ENCODE data around the gene FOLR2. TPM values are rescaled to one million over a fixed set of nuclear protein-coding genes. Genes with fewer than 3 reads are reported as not detected.
A peak's percentile ranks its signal among the peaks of the same experiment; 100 is the strongest.

FOLR2 gene
- total RNA-seq, 5 donors from 2014 or later (not counting 1 experiment from before 2014, with no cell fraction given), result not detected

DNA sequence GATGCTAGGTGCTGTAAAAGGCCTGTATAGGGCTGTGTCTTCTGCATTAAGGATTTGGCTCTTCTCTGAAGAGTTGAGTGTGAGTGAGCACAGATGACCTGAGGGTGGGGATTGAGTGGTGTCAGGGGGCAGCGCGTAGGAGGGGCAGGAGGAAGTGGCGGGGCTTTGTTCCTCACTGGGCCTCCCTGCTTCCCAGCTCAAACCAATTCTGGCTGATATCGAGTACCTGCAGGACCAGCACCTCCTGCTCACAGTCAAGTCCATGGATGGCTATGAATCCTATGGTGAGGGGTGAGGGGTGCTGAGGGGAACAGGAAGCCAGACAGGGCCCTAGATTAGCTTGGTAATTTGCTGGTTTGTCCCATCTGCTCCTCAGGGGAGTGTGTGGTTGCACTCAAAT is 18.3 kb downstream of the FOLR2 start:
- Mint-ChIP-seq H3K9me3 (no peaks in the 10 kb centered on the region), H3K4me1 (peaks cover 0 to 9% (median 8%) of the 10 kb centered on the region in 3 donors), H3K27me3 (peaks cover 4 to 7% of the 10 kb centered on the region in 2 donors), H3K4me3 (no peak overlapping the region), H3K36me3 (peaks cover 25% of the 10 kb centered on the region), H3K27ac (peak overlapping the region in 1 of 2 donors; percentile 4)
- POLR2A ChIA-PET, result interaction anchor here in 1 of 2 donors (0.6 kb wide), 1 partner anchor 171 kb away, joined by 6 read pairs; no protein-coding TSS in a partner anchor
- peaks cover 0 to 5% of the 10 kb centered on the region in 2 experiments for H3K4me1 ChIP-seq (ENCODE audit: control insufficient read depth in 1 of 2, extremely low read depth in 1 of 2, insufficient read depth in 2 of 2, low read length in 2 of 2)
- 100% methylated on average over 2 of the region's 4 CpGs for WGBS (ENCODE audit: insufficient coverage)
- no peak overlapping the region for H3K4me3 ChIP-seq (ENCODE audit: control insufficient read depth in 1 of 2, extremely low read depth in 1 of 2, low read length in 1 of 2)
- peaks cover 8 to 66% of the 10 kb centered on the region in 2 donors for H3K36me3 ChIP-seq (ENCODE audit: control insufficient read depth in 2 of 2, extremely low read depth in 1 of 2, insufficient read depth in 1 of 2, low read length in 1 of 2)
- H3K9me3 ChIP-seq, result no peaks in the 10 kb centered on the region
- CTCF ChIA-PET, result interaction anchor here (0.6 to 0.8 kb wide), 2 partner anchors 12 to 36 kb away, joined by 3 to 10 read pairs; no protein-coding TSS in a partner anchor
- peaks cover 0 to 12% of the 10 kb centered on the region in 2 experiments for H3K27me3 ChIP-seq (replicated peaks in 1 of 2; ENCODE audit: control insufficient read depth in 2 of 2, extremely low read depth in 1 of 2, insufficient read depth in 2 of 2, low read length in 1 of 2)
- H3K27ac ChIP-seq (ENCODE audit: low read length), result no peak overlapping the region
- no peak for DNase-seq
- ATAC-seq (replicated peaks in 1 of 4), result no peak

DNA sequence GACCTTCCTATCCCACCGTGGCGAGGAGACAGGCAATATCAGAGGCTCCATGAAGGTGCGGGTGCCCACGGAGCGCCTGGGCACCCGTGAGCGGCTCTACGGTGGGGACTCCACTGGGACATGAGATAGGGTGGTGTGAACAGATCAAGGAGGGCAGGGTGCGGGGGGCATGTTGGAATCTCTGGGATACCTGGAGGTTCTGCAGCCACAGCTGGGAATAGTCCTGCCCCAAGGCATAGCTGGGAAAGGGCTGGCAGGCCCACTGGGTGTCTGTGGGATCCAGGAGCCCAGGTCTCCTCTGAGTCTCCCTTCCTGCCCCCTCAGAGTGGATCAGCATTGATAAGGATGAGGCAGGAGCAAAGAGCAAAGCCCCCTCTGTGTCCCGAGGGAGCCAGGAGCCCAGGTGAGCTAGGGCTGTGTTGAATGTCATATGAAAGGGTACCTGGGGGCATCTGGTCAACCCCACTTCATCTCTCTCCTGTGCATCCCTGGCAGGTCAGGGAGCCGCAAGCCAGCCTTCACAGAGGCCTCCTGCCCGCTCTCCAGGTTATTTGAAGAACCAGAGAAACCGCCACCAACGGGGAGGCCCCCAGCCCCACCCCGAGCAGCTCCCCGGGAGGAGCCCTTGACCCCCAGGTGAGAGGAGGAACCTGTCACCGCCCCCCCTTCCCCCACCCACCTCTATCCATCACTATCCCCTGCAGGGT is 18.9 kb downstream of the FOLR2 start:
- no peak for ATAC-seq (replicated peaks in 1 of 4)
- peaks cover 2 to 61% of the 10 kb centered on the region in 2 donors for H3K36me3 ChIP-seq (ENCODE audit: control insufficient read depth in 2 of 2, extremely low read depth in 1 of 2, insufficient read depth in 1 of 2, low read length in 1 of 2)

DNA sequence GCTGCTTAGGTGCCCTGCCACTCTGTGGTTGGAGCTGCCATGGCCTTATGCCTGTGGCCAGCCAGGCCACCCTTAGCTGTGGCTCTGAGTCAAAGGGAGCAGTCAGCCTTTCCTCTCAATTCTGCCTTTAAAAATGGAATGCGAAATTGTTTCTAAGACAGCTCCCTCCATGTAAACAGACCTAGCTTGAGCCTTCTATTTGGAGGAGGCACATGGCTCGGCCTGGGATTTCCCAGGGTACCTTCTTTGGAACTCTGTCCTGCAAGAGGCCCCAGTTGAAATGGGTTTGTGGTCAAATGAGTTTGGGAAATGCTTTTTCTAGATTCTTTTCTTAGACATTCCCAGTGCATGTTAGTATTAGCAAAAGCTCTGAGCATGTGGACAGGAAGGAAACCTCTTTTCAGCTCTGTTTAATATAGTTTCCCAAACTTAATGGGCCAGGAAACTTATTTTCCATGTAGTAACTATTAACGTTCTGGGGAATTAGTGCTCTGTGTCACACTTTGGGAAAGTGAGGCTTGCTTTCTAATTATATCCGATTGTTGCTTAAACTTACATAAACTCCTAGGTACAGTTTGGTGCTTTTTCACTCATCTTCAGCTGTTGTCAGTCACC is 19.6 kb downstream of the FOLR2 start:
- POLR2A ChIA-PET, result interaction anchor here in 1 of 2 donors (0.6 kb wide), 1 partner anchor 250 kb away, joined by 10 read pairs; no protein-coding TSS in a partner anchor
- no peak overlapping the region for H3K4me3 ChIP-seq (ENCODE audit: control insufficient read depth in 1 of 2, extremely low read depth in 1 of 2, low read length in 1 of 2)
- H3K27ac ChIP-seq (ENCODE audit: low read length), result no peak overlapping the region
- peaks cover 4 to 25% of the 10 kb centered on the region in 2 experiments for H3K27me3 ChIP-seq (replicated peaks in 1 of 2; ENCODE audit: control insufficient read depth in 2 of 2, extremely low read depth in 1 of 2, insufficient read depth in 2 of 2, low read length in 1 of 2)
- no peak overlapping the region for H3K4me3 Mint-ChIP-seq
- H3K36me3 ChIP-seq (ENCODE audit: control insufficient read depth in 2 of 2, extremely low read depth in 1 of 2, insufficient read depth in 1 of 2, low read length in 1 of 2), result peaks cover 2 to 54% of the 10 kb centered on the region in 2 donors
- peaks cover 11 to 19% (median 18%) of the 10 kb centered on the region in 3 donors for H3K4me1 Mint-ChIP-seq
- H3K27me3 Mint-ChIP-seq, result peaks cover 14 to 18% of the 10 kb centered on the region in 2 donors
- H3K9me3 Mint-ChIP-seq, result no peaks in the 10 kb centered on the region
- peaks cover 0 to 18% of the 10 kb centered on the region in 2 experiments for H3K4me1 ChIP-seq (ENCODE audit: control insufficient read depth in 1 of 2, extremely low read depth in 1 of 2, insufficient read depth in 2 of 2, low read length in 2 of 2)
- CTCF ChIA-PET, result interaction anchor here (0.6 kb wide), 2 partner anchors 29 to 182 kb away, joined by 3 to 4 read pairs; no protein-coding TSS in a partner anchor
- peaks cover 23% of the 10 kb centered on the region for H3K36me3 Mint-ChIP-seq
- DNase-seq, result no peak
- no CpG with 5 or more reads among the region's 4 CpGs for WGBS (ENCODE audit: insufficient coverage)
- peak overlapping the region; percentile 8 to 48 for H3K27ac Mint-ChIP-seq
- no peak for ATAC-seq (replicated peaks in 1 of 4)
- H3K9me3 ChIP-seq, result no peaks in the 10 kb centered on the region

More for the DNA sequence above, 18.9 kb downstream of the FOLR2 start:
- H3K9me3 Mint-ChIP-seq, result no peaks in the 10 kb centered on the region
- H3K27me3 ChIP-seq (replicated peaks in 1 of 2; ENCODE audit: control insufficient read depth in 2 of 2, extremely low read depth in 1 of 2, insufficient read depth in 2 of 2, low read length in 1 of 2), result peaks cover 0 to 18% of the 10 kb centered on the region in 2 experiments
- peaks cover 7 to 11% of the 10 kb centered on the region in 2 donors for H3K27me3 Mint-ChIP-seq
- H3K9me3 ChIP-seq, result no peaks in the 10 kb centered on the region
- ChIA-PET CTCF (interaction anchor here in 1 of 2 donors (0.6 kb wide), 2 partner anchors 28 to 36 kb away, joined by 3 to 4 read pairs; no protein-coding TSS in a partner anchor), POLR2A (interaction anchor here in 1 of 2 donors (0.6 kb wide), 1 partner anchor 249 kb away, joined by 10 read pairs; no protein-coding TSS in a partner anchor)
- H3K4me3 Mint-ChIP-seq, result no peak overlapping the region
- WGBS (ENCODE audit: insufficient coverage), result 95% methylated on average over 7 of the region's 17 CpGs
- peaks cover 4 to 13% (median 11%) of the 10 kb centered on the region in 3 donors for H3K4me1 Mint-ChIP-seq
- H3K4me3 ChIP-seq (ENCODE audit: control insufficient read depth in 1 of 2, extremely low read depth in 1 of 2, low read length in 1 of 2), result no peak overlapping the region
- DNase-seq, result no peak
- H3K4me1 ChIP-seq (ENCODE audit: control insufficient read depth in 1 of 2, extremely low read depth in 1 of 2, insufficient read depth in 2 of 2, low read length in 2 of 2), result peaks cover 0 to 11% of the 10 kb centered on the region in 2 experiments
- H3K27ac Mint-ChIP-seq, result no peak overlapping the region
- H3K36me3 Mint-ChIP-seq, result peaks cover 25% of the 10 kb centered on the region
- no peak overlapping the region for H3K27ac ChIP-seq (ENCODE audit: low read length)

DNA sequence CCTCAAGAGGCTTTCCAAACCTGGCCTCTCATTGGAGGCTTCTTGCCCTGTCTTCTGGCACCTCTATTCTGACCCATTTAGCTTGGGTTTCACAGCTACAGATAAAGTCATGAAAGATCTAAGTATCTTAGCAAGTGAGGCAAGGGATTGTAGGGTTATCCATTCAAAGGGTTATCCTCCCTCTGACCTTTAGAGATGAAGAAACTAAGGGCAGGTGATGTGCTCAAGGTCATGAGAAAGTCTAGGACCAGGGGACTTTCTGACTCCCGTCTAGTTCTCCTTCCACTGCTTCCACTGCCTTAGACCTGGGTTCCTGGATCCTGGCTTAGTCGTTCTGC is 20.1 kb downstream of the FOLR2 start:
- POLR2A ChIA-PET, result no interaction called here
- Mint-ChIP-seq H3K27ac (peak overlapping the region; percentile 8 to 48), H3K36me3 (peaks cover 17% of the 10 kb centered on the region), H3K9me3 (no peaks in the 10 kb centered on the region), H3K27me3 (peaks cover 18 to 23% of the 10 kb centered on the region in 2 donors), H3K4me1 (peaks cover 15 to 20% (median 19%) of the 10 kb centered on the region in 3 donors), H3K4me3 (no peak overlapping the region)
- H3K4me3 ChIP-seq (ENCODE audit: control insufficient read depth in 1 of 2, extremely low read depth in 1 of 2, low read length in 1 of 2), result no peak overlapping the region
- no peak overlapping the region for H3K27ac ChIP-seq (ENCODE audit: low read length)
- peaks cover 4 to 31% of the 10 kb centered on the region in 2 experiments for H3K27me3 ChIP-seq (replicated peaks in 1 of 2; ENCODE audit: control insufficient read depth in 2 of 2, extremely low read depth in 1 of 2, insufficient read depth in 2 of 2, low read length in 1 of 2)
- no peaks in the 10 kb centered on the region for H3K9me3 ChIP-seq
- ATAC-seq (replicated peaks in 1 of 4), result no peak
- H3K4me1 ChIP-seq (ENCODE audit: control insufficient read depth in 1 of 2, extremely low read depth in 1 of 2, insufficient read depth in 2 of 2, low read length in 2 of 2), result peaks cover 0 to 19% of the 10 kb centered on the region in 2 experiments
- DNase-seq, result no peak
- H3K36me3 ChIP-seq (ENCODE audit: control insufficient read depth in 2 of 2, extremely low read depth in 1 of 2, insufficient read depth in 1 of 2, low read length in 1 of 2), result peaks cover 2 to 49% of the 10 kb centered on the region in 2 donors
- CTCF ChIA-PET, result no interaction called here
- 90% methylated on average over 2 of the region's 2 CpGs for WGBS (ENCODE audit: insufficient coverage)

DNA sequence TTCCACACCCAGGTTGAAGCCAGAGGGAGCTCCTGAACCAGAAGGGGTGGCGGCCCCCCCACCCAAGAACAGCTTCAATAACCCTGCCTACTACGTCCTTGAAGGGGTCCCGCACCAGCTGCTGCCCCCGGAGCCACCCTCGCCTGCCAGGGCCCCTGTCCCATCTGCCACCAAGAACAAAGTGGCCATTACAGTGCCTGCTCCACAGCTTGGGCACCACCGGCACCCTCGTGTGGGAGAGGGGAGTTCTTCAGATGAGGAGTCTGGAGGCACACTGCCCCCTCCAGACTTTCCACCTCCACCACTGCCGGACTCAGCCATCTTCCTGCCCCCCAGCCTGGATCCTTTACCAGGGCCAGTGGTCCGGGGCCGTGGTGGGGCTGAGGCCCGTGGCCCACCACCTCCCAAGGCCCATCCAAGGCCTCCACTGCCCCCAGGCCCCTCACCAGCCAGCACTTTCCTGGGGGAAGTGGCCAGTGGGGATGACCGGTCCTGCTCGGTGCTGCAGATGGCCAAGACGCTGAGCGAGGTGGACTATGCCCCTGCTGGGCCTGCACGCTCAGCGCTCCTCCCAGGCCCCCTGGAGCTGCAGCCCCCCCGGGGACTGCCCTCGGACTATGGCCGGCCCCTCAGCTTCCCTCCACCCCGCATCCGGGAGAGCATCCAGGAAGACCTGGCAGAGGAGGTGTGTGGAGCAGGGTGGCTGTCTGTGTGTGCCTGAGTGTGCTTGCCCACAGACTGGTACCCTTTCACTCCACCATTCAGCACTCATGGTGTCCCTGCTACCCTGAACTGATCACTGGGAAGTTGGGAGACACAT is 20.7 kb downstream of the FOLR2 start:
- WGBS (ENCODE audit: insufficient coverage), result 96% methylated on average over 12 of the region's 22 CpGs
- H3K27ac Mint-ChIP-seq, result no peak overlapping the region
- peaks cover 5 to 36% of the 10 kb centered on the region in 2 experiments for H3K27me3 ChIP-seq (replicated peaks in 1 of 2; ENCODE audit: control insufficient read depth in 2 of 2, extremely low read depth in 1 of 2, insufficient read depth in 2 of 2, low read length in 1 of 2)
- peaks cover 24 to 28% of the 10 kb centered on the region in 2 donors for H3K27me3 Mint-ChIP-seq
- H3K36me3 ChIP-seq (ENCODE audit: control insufficient read depth in 2 of 2, extremely low read depth in 1 of 2, insufficient read depth in 1 of 2, low read length in 1 of 2), result peaks cover 2 to 43% of the 10 kb centered on the region in 2 donors
- ATAC-seq (replicated peaks in 1 of 4), result no peak
- H3K4me1 ChIP-seq (ENCODE audit: control insufficient read depth in 1 of 2, extremely low read depth in 1 of 2, insufficient read depth in 2 of 2, low read length in 2 of 2), result peaks cover 0 to 19% of the 10 kb centered on the region in 2 experiments
- ChIA-PET POLR2A (interaction anchor here in 1 of 2 donors (1.0 kb wide), 1 partner anchor 14 kb away, joined by 5 read pairs; no protein-coding TSS in a partner anchor), CTCF (interaction anchor here in 1 of 2 donors (0.9 to 1.0 kb wide), 2 partner anchors 14 to 54 kb away, joined by 3 to 5 read pairs; no protein-coding TSS in a partner anchor)
- no peak overlapping the region for H3K4me3 ChIP-seq (ENCODE audit: control insufficient read depth in 1 of 2, extremely low read depth in 1 of 2, low read length in 1 of 2)
- H3K27ac ChIP-seq (ENCODE audit: low read length), result no peak overlapping the region
- DNase-seq, result no peak
- no peaks in the 10 kb centered on the region for H3K9me3 ChIP-seq
- H3K4me3 Mint-ChIP-seq, result no peak overlapping the region
- no peaks in the 10 kb centered on the region for H3K9me3 Mint-ChIP-seq
- H3K36me3 Mint-ChIP-seq, result peaks cover 15% of the 10 kb centered on the region
- H3K4me1 Mint-ChIP-seq, result peaks cover 21 to 26% (median 21%) of the 10 kb centered on the region in 3 donors

All from T-cell (primary cell).